Measurements from ENCODE around the gene SMOC1.
"Not testable (repeated sequence)": the region's sequence is repeated elsewhere in the genome, so short reads cannot be mapped to it uniquely, and the experiment has no call there.

Gene SMOC1

DNA sequence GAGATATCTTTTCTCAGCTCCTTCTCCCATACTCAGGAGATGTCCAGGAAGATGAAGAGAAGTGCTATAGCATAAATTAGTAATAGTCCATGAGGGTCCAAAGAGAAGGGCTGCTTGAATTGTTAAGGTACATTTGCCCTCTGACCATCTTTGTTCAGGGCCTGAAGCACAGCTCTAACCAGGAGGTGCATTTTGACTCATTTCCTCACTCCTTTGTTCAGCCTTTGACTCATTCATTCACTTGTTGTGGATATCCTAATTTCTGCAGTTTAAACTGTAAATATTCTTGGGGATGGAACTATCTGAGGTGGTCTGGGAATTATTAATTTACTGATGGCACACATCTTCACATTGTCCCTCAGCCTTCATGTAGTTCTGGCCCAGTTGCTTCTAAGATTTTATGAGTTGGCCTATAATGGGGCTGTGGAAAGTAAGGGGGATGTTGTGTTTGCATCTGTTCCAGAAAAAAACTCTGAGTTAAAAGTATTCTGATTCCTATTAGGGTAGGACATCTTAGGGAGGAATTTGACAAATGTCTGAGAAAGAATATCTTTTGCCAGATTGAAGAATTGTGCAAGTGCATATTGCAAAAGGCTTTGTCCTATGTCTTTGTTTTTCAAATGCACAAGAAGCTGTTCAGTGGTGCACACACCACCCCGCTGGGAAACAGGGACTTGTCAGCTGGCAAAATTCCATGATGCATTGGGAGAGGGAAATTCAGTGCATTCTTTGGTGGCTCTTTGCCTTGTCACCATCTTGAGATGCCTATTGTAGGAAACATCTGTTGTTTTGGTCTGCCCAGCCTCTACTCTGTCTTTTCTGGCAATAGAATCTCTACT is 22.1 kb downstream of the SMOC1 start:
- DNase-seq (ENCODE audit: low spot score) = no peak

DNA sequence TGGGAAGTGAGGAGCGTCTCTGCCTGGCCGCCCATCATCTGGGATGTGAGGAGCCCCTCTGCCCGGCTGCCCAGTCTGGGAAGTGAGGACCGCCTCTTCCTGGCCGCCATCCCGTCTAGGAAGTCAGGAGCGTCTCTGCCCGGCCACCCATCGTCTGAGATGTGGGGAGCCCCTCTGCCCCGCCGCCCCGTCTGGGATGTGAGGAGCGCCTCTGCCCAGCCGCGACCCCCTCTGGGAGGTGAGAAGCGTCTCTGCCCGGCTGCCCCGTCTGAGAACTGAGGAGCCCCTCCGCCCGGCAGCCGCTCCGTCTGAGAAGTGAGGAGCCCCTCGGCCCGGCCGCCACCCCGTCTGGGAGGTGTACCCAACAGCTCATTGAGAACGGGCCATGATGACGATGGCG is 23.8 kb downstream of the SMOC1 start:
- DNase-seq (ENCODE audit: low spot score) = not testable (repeated sequence)

DNA sequence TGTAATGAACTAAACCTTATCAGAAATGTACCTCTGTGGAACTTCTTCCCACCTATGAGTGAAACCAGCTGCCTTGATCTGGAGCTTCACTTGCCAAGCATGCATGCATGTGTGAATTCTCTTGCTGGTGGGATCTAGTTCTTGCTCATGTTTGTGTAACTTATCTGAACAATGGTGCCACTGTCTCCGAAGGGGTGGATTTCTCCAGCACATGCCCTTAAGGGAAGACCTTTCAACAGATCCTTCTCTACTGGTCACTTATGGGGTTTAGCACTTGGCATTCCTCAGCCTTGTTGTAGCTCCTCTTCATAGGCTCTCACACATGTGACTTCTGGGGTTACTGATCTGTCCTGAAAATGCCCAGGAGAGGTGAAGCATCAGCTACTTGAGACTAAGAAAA is 25.0 kb downstream of the SMOC1 start:
- no peak for DNase-seq (ENCODE audit: low spot score)

DNA sequence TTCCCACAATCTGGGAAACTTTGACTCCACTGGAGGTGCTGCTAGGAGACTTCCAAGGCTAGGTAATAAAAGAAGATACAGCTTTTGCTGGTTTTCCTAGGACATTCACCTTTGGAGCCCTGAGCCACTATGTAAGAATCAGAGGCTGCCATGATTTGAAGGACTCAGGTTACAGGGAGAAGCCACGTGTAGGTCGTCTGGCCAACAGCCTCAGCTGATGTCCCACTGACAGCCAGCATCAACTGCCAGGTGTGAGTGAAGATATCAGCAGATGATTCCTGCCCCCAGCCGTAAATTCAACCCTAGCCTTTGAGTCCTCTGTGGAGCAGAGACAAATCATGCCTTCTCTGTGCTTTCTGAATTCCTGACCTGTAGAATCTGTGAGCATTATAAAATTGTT is 27.0 kb downstream of the SMOC1 start:
- DNase-seq (ENCODE audit: low spot score) = no peak

DNA sequence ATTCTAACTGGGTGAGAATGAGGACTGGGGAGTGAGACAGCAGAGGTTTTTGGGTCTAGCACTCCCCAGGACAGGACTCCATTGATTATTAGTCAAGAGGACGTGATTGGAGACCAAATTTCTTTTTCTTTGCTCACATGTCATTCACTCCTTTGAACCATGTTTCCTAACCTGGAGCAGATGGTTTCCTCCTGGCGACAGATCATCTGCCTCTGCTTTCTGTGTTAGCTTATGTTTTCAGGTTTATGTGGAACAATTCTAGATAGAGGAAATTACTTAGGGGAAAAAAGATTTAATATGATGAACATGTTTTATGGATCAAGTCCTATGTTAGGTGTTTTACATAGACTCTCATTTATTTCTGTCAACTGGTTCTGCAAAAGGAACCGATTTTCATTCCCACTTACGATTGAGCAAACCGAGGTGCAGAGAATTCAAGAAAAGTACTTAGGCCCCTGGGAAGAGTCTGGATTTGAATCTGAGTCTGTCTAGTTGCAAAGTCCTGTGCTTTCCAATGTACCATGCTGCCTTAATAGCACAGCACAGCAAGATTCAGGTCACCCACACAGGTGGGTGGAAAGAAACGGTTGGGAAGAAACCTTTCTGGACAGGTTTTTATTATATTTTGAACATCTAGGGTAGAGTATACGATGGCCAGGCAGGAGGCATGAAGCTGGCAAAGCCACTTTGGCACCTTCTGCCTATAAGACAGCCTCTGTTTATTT is 30.8 kb downstream of the SMOC1 start:
- DNase-seq (ENCODE audit: low spot score) = no peak

DNA sequence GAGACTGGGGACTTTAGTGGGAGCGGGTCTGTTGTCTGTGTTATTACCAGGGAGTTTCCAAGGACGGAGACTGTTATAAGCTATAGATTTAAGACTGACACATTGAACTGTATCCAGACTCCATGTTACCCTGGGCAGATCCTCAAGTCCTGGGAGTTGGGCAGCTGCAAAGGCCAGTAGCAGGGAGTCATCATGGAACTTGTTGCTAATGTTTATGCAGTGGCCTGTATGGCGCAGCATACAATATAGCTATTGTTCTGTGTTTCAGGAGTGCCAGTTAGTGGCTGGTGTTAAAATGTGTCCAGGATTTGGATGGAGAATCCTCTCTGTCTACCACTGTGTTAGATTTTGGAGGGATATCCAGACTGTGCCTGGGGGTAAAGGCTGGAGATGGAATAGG is 31.7 kb downstream of the SMOC1 start:
- no peak for DNase-seq (ENCODE audit: low spot score)

DNA sequence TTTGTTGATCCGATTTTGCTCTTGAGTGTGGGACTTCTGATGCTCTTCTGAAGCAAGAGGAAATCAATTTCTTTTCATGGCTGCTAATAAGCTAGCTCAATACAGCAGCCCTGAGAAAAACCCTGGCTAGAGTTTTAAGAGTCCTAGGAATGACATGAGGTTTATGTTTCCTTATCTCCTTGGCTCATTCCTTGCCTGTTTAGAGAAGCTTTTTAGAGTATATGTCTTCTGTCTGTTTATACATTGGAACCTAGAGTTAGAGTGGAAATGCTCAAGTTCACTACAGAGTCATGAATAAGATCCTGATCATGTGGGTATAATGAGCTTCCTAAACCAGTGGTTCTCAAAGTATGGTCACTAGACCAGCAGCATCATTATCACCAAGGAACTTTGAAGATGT is 34.5 kb downstream of the SMOC1 start:
- DNase-seq (ENCODE audit: low spot score) = no peak

DNA sequence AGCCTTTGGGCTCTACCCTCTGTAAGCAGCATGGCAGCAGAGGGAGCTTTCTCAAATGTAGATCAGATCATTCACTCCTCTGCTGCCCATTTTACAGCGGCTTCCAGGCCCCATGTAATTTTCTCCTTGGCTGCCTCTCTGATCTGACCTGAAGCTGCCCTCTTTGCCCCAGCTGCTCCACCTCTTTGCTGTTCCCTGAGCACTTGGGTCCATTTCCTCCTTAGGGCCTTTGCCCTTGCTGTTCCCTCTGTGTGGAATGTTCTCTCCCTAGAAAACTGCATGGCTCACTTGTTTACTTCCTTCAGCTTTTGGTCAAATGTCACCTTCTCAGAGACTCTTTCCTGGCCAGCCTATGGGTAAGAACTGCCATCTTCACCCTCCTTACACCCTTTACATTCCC is 37.2 kb downstream of the SMOC1 start:
- DNase-seq (ENCODE audit: low spot score) = no peak

DNA sequence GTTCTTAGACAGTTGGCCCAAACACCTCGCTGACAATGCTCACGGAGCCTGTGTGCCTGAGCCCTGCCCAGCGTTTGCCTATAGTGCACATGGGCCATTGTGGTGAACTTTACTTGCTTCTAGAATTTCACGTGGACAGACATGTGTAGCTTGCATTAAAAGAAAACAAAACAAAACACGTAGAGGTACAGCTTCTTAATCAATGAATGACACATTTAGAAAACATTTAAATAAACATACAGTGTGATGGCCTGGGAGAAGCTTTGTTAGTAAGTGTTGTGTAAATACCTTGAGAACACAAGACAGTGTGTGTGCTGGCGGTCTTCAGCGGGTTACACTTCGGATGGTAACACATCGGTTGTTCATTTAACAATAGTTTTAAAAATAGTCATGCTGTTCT is 38.1 kb downstream of the SMOC1 start:
- no peak for DNase-seq (ENCODE audit: low spot score)

DNA sequence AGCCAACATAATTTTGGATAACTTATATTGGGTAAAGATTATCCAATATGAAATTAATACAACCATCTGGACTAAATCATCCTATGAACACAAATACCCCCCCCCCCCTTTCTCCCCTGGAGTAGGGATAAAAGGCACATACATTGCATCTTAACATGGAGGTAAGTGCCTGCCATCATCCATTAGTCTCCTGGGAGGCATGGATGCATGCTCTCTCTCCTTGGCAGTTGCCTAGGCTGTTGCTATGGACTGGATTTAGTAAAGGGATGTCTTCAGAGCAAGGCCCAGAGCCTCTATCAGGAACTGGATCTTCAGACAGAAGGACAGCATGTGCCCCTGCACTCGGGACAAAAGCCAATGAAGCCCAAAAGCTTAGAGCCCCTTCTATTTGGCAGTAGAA is 40.6 kb downstream of the SMOC1 start:
- DNase-seq (ENCODE audit: low spot score) = no peak

DNA sequence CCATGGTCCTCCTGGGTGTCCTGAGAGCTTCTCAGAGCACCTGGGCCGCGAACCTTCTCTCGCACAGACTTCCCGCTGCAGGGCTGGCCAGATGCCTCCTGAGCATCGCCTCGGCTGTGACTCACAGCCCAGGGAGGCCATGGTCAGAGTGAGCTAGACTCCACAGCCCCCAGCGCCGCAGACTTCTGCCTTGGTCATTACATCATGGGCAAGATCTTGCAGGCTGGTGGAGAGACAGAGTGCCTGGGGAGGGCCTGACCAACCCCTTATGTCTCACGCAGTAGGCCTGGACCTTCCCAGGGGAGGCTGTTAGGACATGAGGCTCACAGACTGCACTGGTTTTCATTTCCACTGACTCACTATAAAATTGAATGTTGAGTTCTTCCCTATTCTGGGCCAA is 41.8 kb downstream of the SMOC1 start:
- DNase-seq (ENCODE audit: low spot score) = no peak

DNA sequence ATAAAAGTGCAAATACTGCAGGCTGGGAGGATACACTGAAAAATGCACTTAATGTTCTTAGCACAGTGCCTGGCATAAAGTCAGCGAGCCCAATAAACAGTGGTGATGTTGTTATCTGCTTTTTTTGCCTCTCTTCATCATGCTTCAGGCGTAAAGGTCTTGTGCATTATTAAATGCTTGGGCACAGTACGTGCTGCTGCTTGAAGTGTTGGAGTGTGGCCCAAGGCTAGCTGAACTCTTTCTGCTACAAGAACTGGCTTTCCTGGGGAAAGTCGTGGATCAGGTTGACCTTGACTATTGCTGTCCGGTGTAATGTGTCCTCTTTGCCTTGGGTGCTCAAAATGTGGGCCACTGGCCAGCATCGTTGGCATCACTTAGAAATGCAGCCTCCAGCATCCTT is 43.0 kb downstream of the SMOC1 start:
- DNase-seq (ENCODE audit: low spot score) = no peak

DNA sequence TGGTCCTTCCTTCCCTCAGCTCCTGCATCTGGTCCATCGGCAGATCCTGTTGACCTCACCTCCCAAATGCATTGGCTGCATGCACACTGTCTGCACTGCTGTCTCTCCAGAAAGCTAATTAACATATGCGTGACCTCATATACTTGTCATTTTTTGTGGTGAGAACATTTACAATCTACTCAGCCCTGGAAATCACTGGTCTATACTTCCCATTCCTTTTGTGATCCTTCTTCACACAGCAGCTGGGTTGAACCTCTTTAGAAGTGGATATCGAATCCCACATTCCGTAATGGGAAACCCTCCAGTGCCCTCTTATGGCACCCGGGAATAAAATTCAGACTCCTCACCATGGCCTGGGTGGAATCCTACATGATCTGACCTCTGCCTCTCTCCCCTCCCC is 45.0 kb downstream of the SMOC1 start:
- no peak for DNase-seq (ENCODE audit: low spot score)

DNA sequence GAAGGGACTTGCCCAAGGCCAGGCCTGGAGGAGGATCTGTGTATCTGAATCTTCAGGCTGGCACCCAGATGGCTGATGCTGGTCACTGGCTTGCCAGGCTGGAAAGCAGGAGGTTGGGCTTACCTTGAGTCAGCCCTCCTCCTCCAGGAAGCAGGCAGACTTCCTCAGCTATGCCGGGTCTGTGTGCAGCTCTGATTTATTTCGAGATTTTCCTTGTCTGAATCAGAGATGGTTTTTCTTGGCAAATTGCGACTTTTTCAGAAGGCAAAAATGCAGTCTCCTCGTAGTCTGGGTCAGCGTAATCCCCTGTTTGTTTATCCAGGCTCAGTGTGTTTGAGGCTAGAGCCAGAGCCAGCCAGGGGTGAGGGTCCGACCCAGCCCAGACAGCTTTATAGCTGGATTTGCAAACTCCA is 48.9 kb downstream of the SMOC1 start:
- DNase-seq (ENCODE audit: low spot score) = no peak

DNA sequence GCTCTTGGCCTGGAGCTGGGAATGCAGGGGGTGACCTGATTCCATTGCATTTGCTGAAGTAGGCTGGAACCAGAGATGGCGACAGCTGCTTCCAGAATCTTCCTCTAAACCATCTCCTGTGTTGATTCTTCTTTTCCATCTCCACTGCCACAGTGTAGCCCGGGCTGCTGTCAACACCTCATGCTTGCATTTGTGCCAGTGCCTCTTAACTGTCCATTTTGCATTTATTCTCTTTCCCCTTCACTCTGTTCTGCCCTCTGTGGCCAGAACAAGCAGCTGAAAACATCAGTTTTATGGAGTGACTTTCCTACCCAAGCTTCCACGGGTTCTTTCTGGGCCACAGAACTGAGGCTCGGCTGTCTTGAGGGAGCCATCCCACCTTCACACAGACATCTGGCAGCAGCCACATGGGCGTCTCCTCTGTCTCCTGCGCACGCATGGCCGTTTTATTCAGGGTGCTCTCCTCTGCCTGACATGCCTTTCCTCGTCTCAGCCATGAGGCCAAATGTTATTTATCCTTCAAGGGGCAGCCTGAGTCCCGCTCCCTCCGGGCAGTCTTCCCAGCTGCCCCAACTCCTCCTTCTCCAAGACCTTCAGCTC is 51.7 kb downstream of the SMOC1 start:
- no peak for DNase-seq (ENCODE audit: low spot score)

DNA sequence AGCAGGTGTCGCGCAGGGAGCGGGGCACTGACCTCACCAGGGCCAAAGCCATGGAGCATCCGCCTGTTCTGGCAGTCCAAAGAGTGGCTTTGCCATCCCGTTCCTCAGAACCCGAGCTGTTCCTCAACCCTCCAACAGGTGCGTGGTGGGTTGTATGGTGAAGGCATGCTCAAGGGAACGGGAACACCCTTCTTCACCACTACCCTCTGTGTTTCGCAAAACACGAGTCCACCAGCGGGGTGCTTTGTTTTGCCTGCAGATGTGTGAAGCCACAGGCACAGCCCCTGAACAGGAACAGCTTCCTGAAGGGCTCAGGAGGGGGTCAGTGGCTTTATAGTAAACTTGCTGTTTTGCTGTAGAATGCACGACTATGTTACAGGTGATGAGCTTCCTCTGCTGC is 52.7 kb downstream of the SMOC1 start:
- no peak for DNase-seq (ENCODE audit: low spot score)

DNA sequence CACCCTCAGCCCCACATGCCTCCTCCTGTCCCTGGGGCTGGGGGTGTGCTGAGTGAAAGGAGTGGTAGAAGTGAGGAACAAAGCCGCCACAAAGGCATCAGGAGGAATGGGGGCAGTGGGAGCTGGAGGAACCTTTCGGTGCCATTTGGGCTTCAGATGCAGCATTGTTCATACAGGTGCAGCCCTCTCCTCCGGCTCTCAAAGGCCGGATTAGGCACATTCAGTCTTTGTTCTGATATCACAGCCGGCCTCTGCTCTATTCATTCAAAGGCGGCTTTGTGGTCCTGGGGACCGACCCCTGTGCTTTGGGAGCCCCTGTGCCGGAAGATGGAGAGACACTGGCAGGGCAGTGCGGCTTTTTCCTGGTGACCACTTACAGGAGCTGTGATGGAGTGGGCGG is 53.2 kb downstream of the SMOC1 start:
- no peak for DNase-seq (ENCODE audit: low spot score)

DNA sequence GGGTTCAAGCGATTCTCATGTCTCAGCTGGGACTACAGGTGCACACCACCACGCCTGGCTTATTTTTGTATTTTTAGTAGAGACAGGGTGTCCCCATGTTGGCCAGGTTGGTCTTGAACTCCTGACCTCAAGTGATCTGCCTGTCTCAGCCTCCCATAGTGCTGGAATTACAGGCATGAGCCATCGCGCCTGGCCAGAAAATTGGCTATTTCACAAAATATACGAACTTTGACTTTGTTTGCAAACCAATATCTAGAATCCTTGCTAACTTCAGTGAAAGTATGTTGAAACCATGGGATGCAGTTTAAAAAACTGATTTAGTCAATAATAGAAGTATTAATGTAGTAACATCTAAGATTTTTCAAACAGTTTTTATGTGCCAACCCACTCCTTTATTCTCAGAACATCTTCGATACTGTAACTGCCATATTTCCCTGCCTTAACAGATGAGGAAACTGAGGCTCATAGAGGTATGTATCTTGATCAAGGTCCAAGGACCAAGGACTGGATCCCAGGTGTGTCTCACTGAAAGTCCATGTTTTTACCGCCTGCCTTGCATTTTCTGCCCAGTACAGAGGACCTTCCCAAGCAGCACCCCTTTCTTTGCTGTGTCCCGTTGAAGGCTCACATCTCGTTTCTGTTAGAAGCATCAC is 54.5 kb downstream of the SMOC1 start:
- no peak for DNase-seq (ENCODE audit: low spot score)

DNA sequence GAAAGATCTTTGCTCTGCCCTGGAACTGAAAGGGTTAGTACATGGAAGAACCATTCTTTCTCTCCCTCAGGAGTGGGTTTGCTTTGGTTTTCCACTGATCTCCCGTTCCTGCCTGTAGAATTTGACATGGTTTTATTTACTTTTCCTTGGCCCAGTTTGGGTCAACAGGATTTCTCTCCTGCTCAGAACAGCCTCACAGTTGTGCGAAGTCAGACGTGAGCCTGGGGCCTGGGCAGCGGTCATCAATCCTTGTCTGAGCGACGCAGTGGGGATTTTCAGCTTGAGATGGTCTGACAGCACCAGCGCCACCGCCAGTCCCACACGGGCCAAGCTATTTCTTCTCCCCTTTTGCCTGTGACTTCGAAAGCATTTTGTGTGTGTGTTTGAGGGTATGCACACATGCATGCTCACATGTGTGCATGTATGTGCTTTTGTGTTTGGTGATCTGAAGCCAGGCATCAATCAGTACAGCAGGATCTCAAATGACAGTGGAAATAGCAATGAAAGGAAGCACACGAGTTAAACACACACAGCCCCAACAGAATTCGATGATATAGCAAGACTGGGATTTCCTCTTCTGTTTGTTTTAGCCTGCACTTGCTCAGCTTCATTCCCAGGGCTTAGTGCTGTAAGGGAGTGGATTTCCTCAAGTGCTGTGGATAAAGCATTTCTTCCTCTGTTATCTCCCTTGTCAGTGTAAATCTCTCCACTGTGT is 58.3 kb downstream of the SMOC1 start:
- no peak for DNase-seq (ENCODE audit: low spot score)

DNA sequence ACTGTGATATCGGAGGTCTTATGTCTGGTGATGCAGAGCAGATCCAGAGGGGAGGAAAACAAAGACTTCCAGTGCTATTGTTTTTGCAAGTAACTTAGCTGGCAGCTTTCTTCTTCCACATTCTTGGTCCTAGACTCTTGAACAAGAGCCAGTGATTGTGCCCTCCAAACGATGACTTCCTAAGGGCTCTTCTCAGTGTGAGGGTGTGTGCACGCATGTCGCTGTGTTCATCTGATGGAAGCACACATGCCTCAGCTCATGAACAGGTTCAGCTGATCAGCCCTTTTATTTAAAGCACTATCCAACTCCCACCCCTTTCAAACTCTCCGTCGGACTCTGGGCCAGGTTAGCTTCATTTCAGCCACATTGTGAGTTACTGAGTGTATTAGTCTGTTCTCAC is 59.5 kb downstream of the SMOC1 start:
- no peak for DNase-seq (ENCODE audit: low spot score)

DNA sequence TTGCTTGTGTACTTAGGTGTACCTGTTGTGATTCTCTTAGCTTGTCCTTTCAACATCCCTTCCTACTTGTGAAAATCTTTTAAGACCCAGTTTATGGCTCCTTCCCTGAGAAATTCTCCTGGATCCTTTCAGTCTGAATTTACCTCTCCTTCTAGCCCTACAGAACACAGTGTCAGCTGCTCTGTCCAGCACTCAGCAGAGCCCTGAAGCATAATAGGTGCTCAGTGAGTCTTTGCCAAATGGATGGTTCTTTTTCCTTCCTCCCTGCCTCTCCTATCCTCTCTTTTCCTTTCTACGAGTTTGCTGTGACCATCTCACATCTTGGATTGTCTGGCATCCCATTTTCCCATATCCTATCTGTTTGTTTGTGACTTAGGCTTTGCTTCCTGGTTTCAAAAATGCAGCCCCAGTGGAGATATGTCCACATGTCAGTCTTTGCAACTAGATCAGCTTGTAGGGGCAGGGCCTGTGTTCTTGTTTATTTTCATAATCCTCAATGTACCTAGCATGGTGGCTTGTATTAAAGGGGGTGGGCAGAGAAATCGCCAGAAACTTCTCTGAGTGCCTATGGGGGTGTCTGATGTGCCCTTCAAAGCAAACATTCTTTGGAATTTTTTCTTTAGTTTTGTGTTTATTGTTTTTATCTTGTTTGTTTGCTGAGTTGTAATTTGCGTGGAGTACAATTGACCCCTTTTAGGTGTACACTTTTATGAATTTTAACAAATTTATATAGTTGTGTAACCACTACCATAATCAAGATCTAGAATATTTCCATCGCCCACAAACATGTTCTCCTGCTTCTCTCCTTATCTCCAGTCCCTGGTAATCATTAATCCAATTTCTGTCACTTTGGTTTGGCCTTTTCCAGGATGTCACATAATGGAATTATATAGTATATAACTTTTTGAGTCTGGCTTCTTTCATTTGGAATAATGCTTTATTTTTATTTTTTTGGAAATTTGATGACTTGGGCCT is 62.8 kb downstream of the SMOC1 start:
- no peak for DNase-seq (ENCODE audit: low spot score)

Data from NAMALWA (cell line).